ENCODE results near the gene HOXC6.

The HOXC6 gene

DNA sequence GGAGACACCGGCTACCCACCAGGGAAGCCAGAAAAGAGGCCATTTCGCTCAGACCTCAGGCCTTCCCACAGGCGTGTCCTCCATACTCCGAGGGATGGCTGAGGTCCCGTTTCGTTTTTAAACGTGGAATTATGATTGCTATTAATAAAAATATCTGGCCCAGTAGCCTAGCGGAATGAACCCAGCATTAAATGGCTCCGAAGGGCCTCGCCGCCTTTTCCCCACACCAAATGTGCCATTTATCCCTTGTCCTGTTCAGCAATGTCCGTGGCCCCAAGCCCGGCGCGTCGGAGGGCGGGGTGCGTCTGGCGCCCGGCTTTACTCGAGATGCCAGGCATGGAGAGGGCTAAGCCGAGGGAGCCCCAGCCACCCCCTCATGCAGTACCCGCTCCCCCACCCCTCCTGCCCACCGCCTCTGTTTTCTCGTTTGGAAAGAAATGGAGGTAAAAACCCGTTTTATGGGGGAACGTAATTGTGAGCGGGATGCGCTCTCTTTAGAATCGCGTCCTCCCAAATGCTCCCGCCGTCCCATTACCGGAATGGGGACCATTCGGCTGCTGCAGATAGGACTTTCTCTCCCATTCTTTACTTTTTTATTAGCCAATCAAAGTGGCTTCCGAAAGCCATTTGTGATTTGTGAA is 13.7 kb upstream of the HOXC6 start:
- Histone ChIP-seq H3K4ac (ENCODE audit: low read depth in 1 of 2, low read length in 2 of 2) (peak overlapping the region; percentile 82 to 92), H3K9ac (ENCODE audit: low read length) (peak overlapping the region; percentile 96), H4K91ac (ENCODE audit: low read length) (peak overlapping the region; percentile 70), H3K27me3 (ENCODE audit: control insufficient read depth in 1 of 2, insufficient read depth in 1 of 2, low read length in 2 of 2) (no peaks in the 10 kb centered on the region), H3K14ac (ENCODE audit: low read length in 2 of 2) (no peak overlapping the region), H3K27ac (ENCODE audit: low read length, poor library complexity, severe bottlenecking) (peak overlapping the region; percentile 98), H3K18ac (ENCODE audit: low read depth in 1 of 2, low read length in 2 of 2) (peak overlapping the region; percentile 91 to 96), H4K8ac (ENCODE audit: low read length) (peak overlapping the region; percentile 90), H3K4me1 (ENCODE audit: control insufficient read depth, insufficient read depth, low read depth, low read length) (peaks cover 21% of the 10 kb centered on the region), H2BK15ac (ENCODE audit: low read depth, poor library complexity, severe bottlenecking) (peak overlapping the region; percentile 63), H3K23ac (ENCODE audit: low read length in 2 of 2) (peak overlapping the region in 1 of 2 experiments; percentile 92), H3K36me3 (ENCODE audit: control insufficient read depth in 1 of 2, insufficient read depth in 2 of 2, low read depth in 1 of 2, low read length in 2 of 2) (no peaks in the 10 kb centered on the region), H2BK5ac (ENCODE audit: low read depth, low read length, poor library complexity, severe bottlenecking) (peak overlapping the region; percentile 48), H3K79me1 (replicated peaks; ENCODE audit: low read length, poor library complexity, severe bottlenecking) (no peaks in the 10 kb centered on the region), H2BK120ac (ENCODE audit: low read depth, low read length) (peak overlapping the region; percentile 88), H2BK12ac (ENCODE audit: low read length in 2 of 2) (peak overlapping the region; percentile 75 to 92), H2AFZ (ENCODE audit: low read depth, low read length) (peak overlapping the region; percentile 72), H3K9me3 (ENCODE audit: control insufficient read depth, low read length) (no peaks in the 10 kb centered on the region), H3K4me2 (ENCODE audit: low read length, poor library complexity, severe bottlenecking) (peak overlapping the region; percentile 82), H2AK5ac (ENCODE audit: low read length, severe bottlenecking) (peak overlapping the region; percentile 97), H3K4me3 (ENCODE audit: insufficient read depth in 1 of 2, low read depth in 1 of 2, low read length in 2 of 2) (peak overlapping the region in 1 of 2 experiments; percentile 77)
- 14% methylated on average over 22 of the region's 36 CpGs for WGBS
- no peak for DNase-seq

DNA sequence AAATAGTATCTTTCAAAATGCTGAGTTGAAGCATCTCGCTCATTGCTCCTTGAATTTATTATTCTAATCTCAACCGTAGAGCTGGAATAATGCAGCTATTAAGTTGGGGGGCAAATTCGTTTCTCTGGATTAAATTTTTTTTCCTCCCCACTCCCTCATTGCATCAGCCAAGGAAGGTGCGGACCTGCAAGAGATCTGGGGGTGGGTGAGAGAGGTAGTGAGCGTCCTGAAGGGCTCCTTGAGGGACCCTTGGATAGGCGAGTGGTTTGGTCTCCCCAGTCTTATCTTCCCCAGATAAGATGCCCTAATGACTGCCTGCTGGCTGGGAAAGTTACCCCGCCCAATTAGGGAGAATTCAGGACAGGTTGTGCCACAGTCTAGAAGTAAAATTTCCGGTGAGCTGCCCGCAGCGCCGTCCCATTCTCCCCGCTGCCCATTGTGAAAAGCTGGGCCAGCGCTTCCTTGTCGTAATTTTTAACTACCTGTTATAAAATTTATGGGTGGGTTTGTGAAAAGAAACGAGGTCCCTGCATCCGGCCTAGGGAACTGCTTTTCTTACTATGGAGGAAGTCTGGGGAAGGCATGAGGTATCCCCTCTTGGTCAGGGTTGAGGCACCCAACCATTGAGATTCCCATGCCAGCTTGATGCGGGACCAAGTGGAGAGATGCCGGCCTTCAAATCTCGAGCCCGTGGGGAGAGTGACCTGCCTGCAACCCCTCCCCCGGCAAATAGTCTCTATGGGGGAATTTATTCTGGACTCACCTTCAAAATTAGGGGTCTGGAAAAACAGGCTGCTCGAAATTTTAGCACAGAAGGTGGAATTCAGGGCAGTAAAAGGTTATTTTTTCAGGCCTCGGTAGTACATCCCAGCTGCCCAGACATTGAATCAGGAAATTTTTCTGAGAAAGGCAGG is 13.0 kb upstream of the HOXC6 start:
- peak overlapping the region in 1 of 2 experiments; percentile 79 for H3K4me3 ChIP-seq (ENCODE audit: insufficient read depth in 1 of 2, low read depth in 1 of 2, low read length in 2 of 2)
- H3K23ac ChIP-seq (ENCODE audit: low read length in 2 of 2) = peak overlapping the region in 1 of 2 experiments; percentile 86
- no peaks in the 10 kb centered on the region for H3K27me3 ChIP-seq (ENCODE audit: control insufficient read depth in 1 of 2, insufficient read depth in 1 of 2, low read length in 2 of 2)
- H4K91ac ChIP-seq (ENCODE audit: low read length) = peak overlapping the region; percentile 76
- peak overlapping the region; percentile 90 for H4K8ac ChIP-seq (ENCODE audit: low read length)
- H3K79me1 ChIP-seq (replicated peaks; ENCODE audit: low read length, poor library complexity, severe bottlenecking) = no peaks in the 10 kb centered on the region
- H2BK5ac ChIP-seq (ENCODE audit: low read depth, low read length, poor library complexity, severe bottlenecking) = peak overlapping the region; percentile 84
- peak overlapping the region; percentile 99 for H2AK5ac ChIP-seq (ENCODE audit: low read length, severe bottlenecking)
- no peak for DNase-seq
- H2AFZ ChIP-seq (ENCODE audit: low read depth, low read length) = no peak overlapping the region
- H3K36me3 ChIP-seq (ENCODE audit: control insufficient read depth in 1 of 2, insufficient read depth in 2 of 2, low read depth in 1 of 2, low read length in 2 of 2) = no peaks in the 10 kb centered on the region
- H2BK15ac ChIP-seq (ENCODE audit: low read depth, poor library complexity, severe bottlenecking) = no peak overlapping the region
- H3K4ac ChIP-seq (ENCODE audit: low read depth in 1 of 2, low read length in 2 of 2) = peak overlapping the region in 1 of 2 experiments; percentile 49
- H3K14ac ChIP-seq (ENCODE audit: low read length in 2 of 2) = no peak overlapping the region
- peak overlapping the region; percentile 98 for H3K27ac ChIP-seq (ENCODE audit: low read length, poor library complexity, severe bottlenecking)
- no peaks in the 10 kb centered on the region for H3K9me3 ChIP-seq (ENCODE audit: control insufficient read depth, low read length)
- peaks cover 24% of the 10 kb centered on the region for H3K4me1 ChIP-seq (ENCODE audit: control insufficient read depth, insufficient read depth, low read depth, low read length)
- peak overlapping the region; percentile 57 to 74 for H3K18ac ChIP-seq (ENCODE audit: low read depth in 1 of 2, low read length in 2 of 2)
- peak overlapping the region; percentile 96 for H3K9ac ChIP-seq (ENCODE audit: low read length)
- peak overlapping the region in 1 of 2 experiments; percentile 21 for H2BK12ac ChIP-seq (ENCODE audit: low read length in 2 of 2)
- WGBS = 39% methylated on average over 18 of the region's 23 CpGs
- H3K4me2 ChIP-seq (ENCODE audit: low read length, poor library complexity, severe bottlenecking) = peak overlapping the region; percentile 69
- peak overlapping the region; percentile 68 for H2BK120ac ChIP-seq (ENCODE audit: low read depth, low read length)

DNA sequence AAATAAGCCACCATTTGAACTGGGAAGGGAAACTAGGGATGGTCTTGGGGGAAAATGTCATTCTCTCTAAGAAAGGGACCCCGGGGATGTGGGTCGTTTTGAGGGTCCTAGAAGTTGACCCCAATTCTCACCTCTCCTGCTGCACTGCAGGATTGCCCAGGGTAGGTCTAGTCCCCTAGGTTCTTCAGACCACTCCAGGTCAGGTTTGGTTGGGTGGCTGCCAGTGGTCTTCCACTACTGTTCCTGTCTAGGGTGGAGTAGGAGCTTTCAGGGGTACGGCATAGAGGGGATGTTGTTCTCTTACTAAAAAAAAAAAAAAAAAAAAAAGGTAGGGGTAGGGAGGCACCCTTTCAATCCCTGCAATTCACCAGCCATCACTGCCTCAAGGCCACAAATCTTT is 12.2 kb upstream of the HOXC6 start:
- Histone ChIP-seq H3K14ac (ENCODE audit: low read length in 2 of 2) (no peak overlapping the region), H3K9me3 (ENCODE audit: control insufficient read depth, low read length) (no peaks in the 10 kb centered on the region), H3K27me3 (ENCODE audit: control insufficient read depth in 1 of 2, insufficient read depth in 1 of 2, low read length in 2 of 2) (no peaks in the 10 kb centered on the region), H3K4ac (ENCODE audit: low read depth in 1 of 2, low read length in 2 of 2) (peak overlapping the region in 1 of 2 experiments; percentile 55), H2BK12ac (ENCODE audit: low read length in 2 of 2) (peak overlapping the region in 1 of 2 experiments; percentile 87), H2AFZ (ENCODE audit: low read depth, low read length) (no peak overlapping the region), H4K91ac (ENCODE audit: low read length) (peak overlapping the region; percentile 95), H3K4me1 (ENCODE audit: control insufficient read depth, insufficient read depth, low read depth, low read length) (peaks cover 24% of the 10 kb centered on the region), H3K18ac (ENCODE audit: low read depth in 1 of 2, low read length in 2 of 2) (peak overlapping the region; percentile 55 to 91), H3K23ac (ENCODE audit: low read length in 2 of 2) (no peak overlapping the region), H4K8ac (ENCODE audit: low read length) (no peak overlapping the region), H3K27ac (ENCODE audit: low read length, poor library complexity, severe bottlenecking) (peak overlapping the region; percentile 98), H3K79me1 (replicated peaks; ENCODE audit: low read length, poor library complexity, severe bottlenecking) (no peaks in the 10 kb centered on the region), H2BK5ac (ENCODE audit: low read depth, low read length, poor library complexity, severe bottlenecking) (peak overlapping the region; percentile 60), H3K9ac (ENCODE audit: low read length) (peak overlapping the region; percentile 96), H3K36me3 (ENCODE audit: control insufficient read depth in 1 of 2, insufficient read depth in 2 of 2, low read depth in 1 of 2, low read length in 2 of 2) (no peaks in the 10 kb centered on the region), H3K4me2 (ENCODE audit: low read length, poor library complexity, severe bottlenecking) (peak overlapping the region; percentile 63), H2AK5ac (ENCODE audit: low read length, severe bottlenecking) (peak overlapping the region; percentile 42), H2BK15ac (ENCODE audit: low read depth, poor library complexity, severe bottlenecking) (peak overlapping the region; percentile 63), H3K4me3 (ENCODE audit: insufficient read depth in 1 of 2, low read depth in 1 of 2, low read length in 2 of 2) (peak overlapping the region in 1 of 2 experiments; percentile 79), H2BK120ac (ENCODE audit: low read depth, low read length) (peak overlapping the region; percentile 44)
- WGBS = 33% methylated on average over 2 of the region's 3 CpGs
- DNase-seq = no peak

Measured in mesenchymal stem cell (in vitro differentiated cells and primary cell).